Ovary (tissue), 3 donors: ENCODE results near the gene CD300A.

Experiments used
- CTCF ChIP-seq, 3 donors: fragments of 450-650 bp in 2 of 3; fragments of 200-600 bp in 1 of 3; IDR thresholded peaks; one replicate each; pipeline versions ENCODE4 v1.5.1 to v1.8.0; 2016 to 2022; ENCODE audit warnings: antibody characterized with exemption in 3 of 3, mild to moderate bottlenecking in 1 of 3
- POLR2A ChIP-seq: fragments of 450-650 bp; IDR thresholded peaks from one replicate; pipeline ENCODE4 v1.6.1; 2017; ENCODE audit warnings: antibody characterized with exemption, mild to moderate bottlenecking, moderate library complexity
- donor health status: DM: no; HTN: no; CAD: no.

DNA sequence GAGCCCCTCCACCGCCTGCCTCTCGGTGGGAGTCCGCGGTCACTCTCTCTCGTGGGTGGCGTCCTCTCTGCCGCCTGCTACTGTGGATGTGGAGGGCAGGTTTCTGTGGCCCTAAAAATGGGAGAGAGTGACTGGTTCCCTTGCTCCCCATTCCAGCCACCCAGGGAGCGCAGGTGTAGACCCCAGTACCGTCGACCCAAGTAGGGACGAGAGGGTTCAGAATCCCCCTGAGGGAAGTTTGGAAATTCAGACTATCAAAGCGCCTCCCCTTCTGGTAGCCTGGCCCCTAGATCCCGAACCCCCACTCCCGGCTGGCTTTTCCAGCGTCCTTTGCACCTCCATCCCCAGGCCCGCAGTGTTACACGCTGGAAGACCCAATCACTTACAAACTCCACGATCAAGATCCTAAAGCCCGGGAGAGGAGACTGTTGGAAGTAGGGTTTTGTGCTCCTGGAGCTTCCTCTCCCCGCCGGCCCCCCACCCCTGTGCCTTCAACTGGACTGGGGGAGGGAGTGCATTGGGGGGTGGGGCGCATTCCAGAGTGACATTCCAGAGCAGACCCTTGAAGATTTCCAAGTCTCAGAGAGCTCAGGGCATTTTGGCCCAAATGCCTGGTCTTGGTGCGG, 33.6 kb upstream of the CD300A start:
- TF ChIP-seq POLR2A (no peak), CTCF (IDR thresholded peaks at IDR 0.05) (no peak)
